Adrenal gland (tissue), 5 donors: Measurements from ENCODE around the gene TSHZ2.
"Not testable (repeated sequence)": the region's sequence is repeated elsewhere in the genome, so short reads cannot be mapped to it uniquely, and the experiment has no call there.

ENCODE experiments used
- CTCF ChIP-seq, 6 experiments: fragments of 450-650 bp in 4 of 6; fragments of 200-600 bp in 2 of 6; sonication (generic) in 1 of 6; IDR thresholded peaks; 1 replicate in 5 of 6; 2 replicates in 1 of 6; pipeline versions ENCODE4 v1.5.1 to v1.8.0; 2016 to 2021; ENCODE audit warnings: antibody characterized with exemption in 6 of 6, mild to moderate bottlenecking in 2 of 6, moderate library complexity in 1 of 6
- POLR2A ChIP-seq, 2 donors: fragments of 450-650 bp; IDR thresholded peaks; one replicate each; pipeline ENCODE4 v1.6.1; 2017; ENCODE audit warnings: antibody characterized with exemption in 2 of 2, mild to moderate bottlenecking in 2 of 2, moderate library complexity in 1 of 2
- donor health status: DM: no; HTN: no; CAD: no.

- TF ChIP-seq POLR2A, CTCF (IDR thresholded peaks at IDR 0.05): not testable (repeated sequence)
Observed at GRCh38 chr20:53536382-53536781, 564.2 kb downstream of the TSHZ2 start.
